Measurements from ENCODE around the gene SH2D3A. TPM values are rescaled to one million over a fixed set of nuclear protein-coding genes. Genes with fewer than 3 reads are reported as not detected.

The SH2D3A gene
- total and polyA plus RNA-seq, 2 of the 8 experiments (the other 6 are each of a cell fraction or from before 2014, with no cell fraction given) = 14.5 to 22.1 TPM

GRCh38 chr19:6743066-6743465 lies 24.2 kb downstream of the SH2D3A start:
- 84% methylated on average over 7 of the region's 7 CpGs; no CpG with 5 or more reads in 1 of the 2 experiments for WGBS, 2 experiments (ENCODE audit: extremely low coverage in 1 of 2, insufficient coverage in 1 of 2, insufficient read length in 1 of 2, insufficient replicate concordance in 2 of 2, low coverage in 1 of 2, low lambda C conversion rate in 2 of 2, missing lambda C conversion rate in 1 of 2)
- Histone ChIP-seq H2AK5ac (ENCODE audit: low read depth, low read length) (no peak overlapping the region), H3K4ac (replicated peaks; ENCODE audit: insufficient read length, low read depth, low read length) (no peak overlapping the region), H2AFZ (ENCODE audit: low read length) (no peak overlapping the region), H2BK20ac (ENCODE audit: low read length) (no peak overlapping the region), H3K23ac (ENCODE audit: insufficient read length) (no peak overlapping the region), H3K36me3 (ENCODE audit: control insufficient read depth in 2 of 4, insufficient read depth in 4 of 4, low read length in 3 of 4) (peaks cover 17 to 56% (median 32%) of the 10 kb centered on the region in 4 experiments), H3K14ac (ENCODE audit: insufficient read length) (no peak overlapping the region), H3K56ac (replicated peaks; ENCODE audit: insufficient read length, low read depth, low read length) (no peak overlapping the region), H2BK12ac (ENCODE audit: low read depth, low read length) (no peak overlapping the region), H3K23me2 (ENCODE audit: low read depth, low read length) (peaks cover 14% of the 10 kb centered on the region), H4K8ac (ENCODE audit: extremely low read depth, insufficient read depth, low read length) (no peak overlapping the region; the same call in none of the 2 replicates), H2BK120ac (replicated peaks; ENCODE audit: low read depth, low read length) (no peak overlapping the region), H2BK15ac (ENCODE audit: low read length) (no peak overlapping the region), H4K20me1 (replicated peaks in 1 of 2; ENCODE audit: control insufficient read depth in 1 of 2, insufficient read depth in 2 of 2, low read length in 2 of 2) (peaks cover 0 to 5% of the 10 kb centered on the region in 2 experiments), H3K79me2 (ENCODE audit: control insufficient read depth in 1 of 2, insufficient read depth in 2 of 2, low read length in 2 of 2) (peaks cover 0 to 13% of the 10 kb centered on the region in 2 experiments; a peak in 1 of 4 replicates), H3K9me3 (ENCODE audit: insufficient read depth in 2 of 2, low read depth in 1 of 2, low read length in 1 of 2) (no peaks in the 10 kb centered on the region), H3K4me2 (ENCODE audit: insufficient read depth in 1 of 2, low read depth in 2 of 2, low read length in 2 of 2) (peak overlapping the region in 1 of 2 experiments; percentile 5; a peak in 1 of 4 replicates), H3K4me3 (ENCODE audit: extremely low read depth in 1 of 4, insufficient read depth in 2 of 4, low read depth in 3 of 4, low read length in 4 of 4) (no peak overlapping the region), H3K79me1 (ENCODE audit: low read depth, low read length) (peaks cover 5% of the 10 kb centered on the region), H3K18ac (ENCODE audit: extremely low read depth, low read length) (no peak overlapping the region), H3K27ac (ENCODE audit: low read depth, low read length) (no peak overlapping the region; the same call in 1 of the 2 replicates), H3K9ac (replicated peaks in 1 of 4; ENCODE audit: extremely low read depth in 1 of 4, low read depth in 3 of 4, low read length in 3 of 4) (no peak overlapping the region), H3K4me1 (replicated peaks in 1 of 4; ENCODE audit: control insufficient read depth in 3 of 4, insufficient read depth in 4 of 4, low read length in 3 of 4) (peaks cover 3 to 27% (median 19%) of the 10 kb centered on the region in 4 experiments), H2BK5ac (ENCODE audit: low read depth, low read length) (peak overlapping the region; percentile 26), H4K5ac (ENCODE audit: insufficient read length, low read depth, low read length) (no peak overlapping the region), H3K27me3 (replicated peaks in 1 of 4; ENCODE audit: control insufficient read depth in 3 of 4, extremely low read depth in 1 of 4, insufficient read depth in 3 of 4, low read length in 3 of 4) (no peaks in the 10 kb centered on the region), H4K91ac (replicated peaks; ENCODE audit: insufficient read length, low read length) (no peak overlapping the region)
- no peak for TF ChIP-seq RXRA (IDR thresholded peaks at IDR 0.05; ENCODE audit: insufficient read depth, low read depth, low read length)
- TF ChIP-seq SP4 (IDR thresholded peaks at IDR 0.05; ENCODE audit: low read length) = no peak
- TF ChIP-seq POLR2A (IDR thresholded peaks at IDR 0.05; ENCODE audit: control extremely low read depth in 1 of 2, low read depth in 2 of 2, low read length in 2 of 2) = peak in 1 of 2 experiments; percentile 11; a peak in 1 of 3 replicates
- TF ChIP-seq TEAD4 (IDR thresholded peaks at IDR 0.05; ENCODE audit: low read depth, low read length) = no peak
- POLR2A ChIA-PET (ENCODE audit: partially characterized antibody) = interaction anchor here (1.0 to 9.7 kb wide), 4 partner anchors 8 to 319 kb away, joined by 3 to 110 read pairs (median 4); no protein-coding TSS in a partner anchor
- CTCF ChIA-PET (ENCODE audit: partially characterized antibody) = interaction anchor here (0.6 to 1.7 kb wide), 3 partner anchors 10 to 119 kb away, joined by 3 to 5 read pairs (median 4); no protein-coding TSS in a partner anchor
- DNase-seq (ENCODE audit: low read depth in 1 of 2, low spot score in 2 of 2) (no peak), FAIRE-seq (no peak)

Measured in H1 (cell line).